Activated CD4-positive, alpha-beta T cell treated with anti-CD3 and anti-CD28 coated beads, Interleukin-2, Interleukin-6, amounts not matched to agents 100 ng/mL and 50 ng/mL, durations not matched to agents 16 hours and 8 hours (primary cell): ENCODE data around the gene TTLL12.

Experiments
- DNase-seq: peaks from one replicate; pipeline ENCODE4 v3.0.0-alpha.2; 2020

TTLL12 gene

DNA sequence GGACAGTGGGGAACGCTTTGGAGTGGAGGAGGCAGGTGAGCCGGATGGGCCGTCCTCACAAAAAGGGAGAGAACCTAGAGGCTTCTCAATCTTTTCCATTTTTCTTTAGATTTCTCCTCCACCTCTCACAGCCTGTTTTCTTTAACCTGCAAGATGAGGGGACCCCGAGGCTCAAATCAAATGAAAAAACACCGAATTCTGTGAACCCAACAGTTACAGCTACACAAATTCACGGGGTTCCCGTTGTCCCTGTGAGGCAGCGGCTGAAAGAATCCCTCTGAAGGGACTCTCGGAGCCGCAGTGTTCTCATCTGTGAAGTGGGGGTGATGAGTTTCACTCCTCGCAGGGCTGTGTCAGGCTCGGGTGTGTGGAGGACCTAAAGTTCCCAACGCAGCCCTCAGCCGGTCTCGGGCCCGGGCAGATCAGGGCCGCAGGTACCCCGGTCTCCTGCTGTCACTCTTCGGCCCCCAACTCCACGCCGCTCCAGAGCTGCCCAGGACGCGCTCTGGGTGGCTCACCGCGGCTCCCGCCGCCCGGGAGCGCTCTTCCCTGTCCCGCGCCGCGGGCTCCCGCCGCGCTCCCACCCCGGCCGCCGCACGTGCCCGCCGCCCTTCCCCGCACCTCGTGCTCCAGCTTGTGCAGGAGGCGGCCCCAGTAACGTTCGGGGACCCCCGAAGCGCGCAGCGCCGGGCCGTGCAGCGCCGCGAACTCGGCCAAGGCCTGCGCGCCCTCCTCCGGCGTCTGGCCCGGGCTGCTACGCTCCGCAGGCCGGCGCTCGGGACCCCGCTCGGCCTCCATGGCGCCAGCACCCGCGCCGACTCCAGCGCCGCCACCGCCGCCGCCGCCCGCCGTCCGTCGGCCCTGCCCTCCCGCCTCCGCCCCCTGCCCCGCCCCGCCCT is at the start of gene TTLL12:
Gene TTLL12, minus strand, starts transcription at position 863 of the 899 bp plus-strand sequence. Its CDS starts 65 bp downstream, at position 798.
- DNase-seq: peak; percentile 62

DNA sequence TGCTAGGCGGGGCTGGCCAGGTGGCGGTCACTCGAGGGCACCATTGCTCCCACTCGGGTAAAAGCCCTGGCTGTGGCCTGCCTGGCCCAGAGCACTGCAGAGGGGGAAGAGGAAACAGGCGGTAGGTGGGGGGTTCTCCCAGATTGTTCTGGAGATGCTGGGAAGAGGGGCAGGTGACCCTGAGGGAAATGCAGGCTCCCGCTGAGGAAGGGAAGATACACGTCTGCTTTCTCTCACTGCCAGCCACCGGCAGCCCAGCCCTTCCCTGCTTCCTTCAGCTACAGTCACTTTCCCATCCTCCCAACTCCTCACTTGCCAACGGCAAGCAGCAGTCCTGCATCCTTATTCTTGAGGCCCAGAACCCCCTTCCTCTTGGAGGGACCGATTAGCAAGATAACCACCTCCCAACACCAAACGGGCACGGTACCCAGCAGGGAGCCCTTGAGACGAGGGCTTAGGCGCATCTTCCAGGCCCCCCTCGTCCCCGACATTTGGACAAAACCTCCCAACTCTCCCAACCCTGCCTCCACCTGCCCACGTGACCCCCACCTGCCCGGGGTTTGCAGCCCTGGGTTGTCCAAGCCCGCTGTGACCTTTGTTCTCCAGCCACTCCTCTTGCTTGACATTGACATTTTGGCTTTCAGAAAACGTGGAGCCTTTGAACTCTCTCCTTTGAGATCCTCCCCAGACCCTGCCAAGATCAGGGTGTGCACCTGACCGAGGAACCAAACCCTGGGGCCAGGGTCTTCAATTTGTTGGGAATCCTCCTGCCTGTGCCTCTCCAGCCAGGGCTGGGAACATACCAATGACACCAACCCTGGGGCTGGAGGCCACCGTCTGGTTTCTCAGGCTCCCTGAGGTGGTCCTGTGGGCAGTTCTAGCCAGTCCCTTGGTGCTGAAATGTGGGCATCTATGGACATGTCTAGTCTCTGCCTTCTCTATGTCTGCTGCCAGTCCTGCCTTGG is 48.8 kb upstream of the TTLL12 start:
- DNase-seq: no peak

DNA sequence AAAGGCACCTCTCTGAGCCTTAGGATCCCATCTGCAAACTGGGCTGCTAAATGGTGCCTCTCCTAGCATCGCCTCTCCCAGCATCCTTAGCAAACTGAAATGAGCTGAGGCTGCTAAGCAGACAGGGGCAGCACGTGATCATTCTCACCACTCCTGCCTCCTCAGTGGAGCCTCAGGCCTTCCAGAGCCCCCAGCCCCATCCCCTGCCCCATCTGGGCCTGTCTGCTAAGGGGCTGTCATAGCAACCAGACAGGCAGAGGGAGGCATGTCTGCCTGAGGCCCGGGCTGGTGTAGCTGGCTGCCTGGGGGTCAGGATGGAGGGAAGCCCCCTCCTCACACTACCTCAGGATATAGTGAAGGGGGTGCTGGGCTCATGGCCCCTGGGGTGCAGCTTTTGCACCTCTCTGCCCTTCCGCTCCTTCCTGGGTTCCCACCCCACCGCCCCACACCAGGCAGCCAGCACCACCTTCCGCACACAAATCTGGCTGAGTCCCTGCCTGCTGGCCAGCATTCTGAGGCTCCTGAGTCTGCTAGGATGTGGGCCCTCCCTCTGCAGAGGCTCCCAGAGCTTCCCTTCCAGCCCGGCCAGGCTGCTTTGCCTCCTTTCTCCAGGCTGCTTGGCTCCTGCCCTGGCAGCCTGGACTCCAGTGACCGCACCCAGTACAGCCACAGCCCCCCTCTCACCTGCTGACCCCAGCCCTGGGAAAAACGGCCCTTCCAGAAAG is 47.5 kb upstream of the TTLL12 start:
- no peak for DNase-seq

DNA sequence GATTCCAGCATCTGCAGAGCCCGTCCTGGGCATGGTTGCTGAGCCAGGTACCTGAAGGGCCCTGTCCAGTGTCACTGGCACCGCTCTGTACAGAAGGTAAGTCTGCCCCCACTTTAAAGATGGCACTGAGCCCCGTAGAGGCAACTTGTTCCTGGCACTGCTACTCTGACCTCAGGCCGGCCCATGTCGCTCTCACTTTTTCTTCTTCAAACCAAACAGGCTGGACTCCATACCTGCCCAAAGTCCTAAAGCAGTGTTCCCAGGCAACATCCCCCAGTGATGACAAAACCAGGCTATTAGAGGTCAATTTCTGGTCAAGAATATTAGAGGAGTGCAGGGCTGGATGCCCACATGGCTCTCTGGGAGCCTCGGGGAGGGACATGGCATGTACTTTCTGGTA is 46.6 kb upstream of the TTLL12 start:
- no peak for DNase-seq

DNA sequence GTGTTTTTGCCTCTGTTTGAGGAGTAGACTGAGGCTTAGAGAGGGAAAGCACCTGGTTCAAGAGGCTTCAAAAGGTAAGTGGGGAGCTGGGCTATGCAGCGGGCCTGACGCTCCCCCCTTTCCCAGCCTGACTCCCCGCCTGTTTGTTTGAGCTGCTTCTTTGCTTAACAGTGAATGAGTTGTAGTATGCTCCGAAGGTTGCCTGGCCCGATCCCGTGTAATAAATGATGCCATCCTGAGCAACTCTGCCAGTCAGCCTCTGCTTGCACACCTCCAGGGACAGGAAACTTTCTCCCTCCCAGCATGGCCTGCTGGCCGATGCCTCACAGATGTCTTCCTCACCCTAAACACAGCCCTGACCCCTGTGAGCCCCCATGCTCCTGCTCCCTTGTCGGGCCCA is 45.5 kb upstream of the TTLL12 start:
- no peak for DNase-seq

DNA sequence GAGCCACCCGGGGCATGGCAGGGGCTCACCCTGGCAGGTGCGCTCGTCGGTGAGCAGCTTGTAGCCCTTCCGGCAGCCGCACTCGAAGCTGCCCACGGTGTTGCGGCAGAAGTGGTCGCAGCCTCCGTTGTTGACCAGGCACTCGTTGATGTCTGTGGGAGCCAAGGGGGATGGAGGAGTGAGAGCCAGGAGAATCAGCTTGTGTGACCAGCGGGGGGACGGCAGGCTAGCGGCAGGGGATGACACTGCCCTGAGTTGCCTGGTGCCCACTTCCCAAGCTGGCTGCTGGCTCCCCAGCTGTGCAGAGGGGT is 44.7 kb upstream of the TTLL12 start:
- no peak for DNase-seq

DNA sequence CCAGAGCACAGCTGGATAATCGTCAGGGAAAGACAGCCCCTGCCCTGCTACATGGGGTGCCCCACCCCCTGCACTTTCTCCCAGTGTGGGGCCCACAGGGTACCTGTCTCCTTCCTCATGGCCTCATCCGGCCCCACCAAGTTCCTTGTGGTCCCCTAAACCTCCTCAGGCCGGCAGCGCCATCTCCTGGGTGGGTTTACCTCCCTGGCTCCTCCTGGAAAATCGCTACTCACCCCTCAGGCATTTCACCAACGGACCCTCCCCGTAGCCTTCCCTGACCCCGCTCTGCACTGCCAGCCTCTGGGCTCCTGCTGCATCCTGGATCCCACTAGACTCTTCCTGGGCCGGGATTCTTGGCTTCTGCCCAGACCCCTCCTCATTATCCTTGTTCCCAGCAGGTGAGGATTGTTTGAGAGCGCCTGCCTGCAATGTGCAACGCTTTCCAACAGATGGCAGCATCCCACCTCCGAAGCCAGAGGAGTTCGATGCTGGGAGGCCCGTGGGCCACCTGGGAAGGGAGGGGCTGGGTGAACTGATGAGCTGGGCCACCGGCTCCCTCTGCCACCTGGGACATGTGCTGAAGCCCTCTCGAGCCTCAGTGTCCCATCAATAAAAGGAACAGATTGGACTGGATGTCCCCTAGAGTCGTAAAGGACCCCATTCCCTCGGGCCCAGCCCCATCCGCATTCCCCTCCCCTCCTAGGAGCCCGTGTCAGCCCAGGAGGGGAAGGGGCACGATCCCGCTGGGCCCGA is 44.2 kb upstream of the TTLL12 start:
- peak; percentile 79 for DNase-seq

DNA sequence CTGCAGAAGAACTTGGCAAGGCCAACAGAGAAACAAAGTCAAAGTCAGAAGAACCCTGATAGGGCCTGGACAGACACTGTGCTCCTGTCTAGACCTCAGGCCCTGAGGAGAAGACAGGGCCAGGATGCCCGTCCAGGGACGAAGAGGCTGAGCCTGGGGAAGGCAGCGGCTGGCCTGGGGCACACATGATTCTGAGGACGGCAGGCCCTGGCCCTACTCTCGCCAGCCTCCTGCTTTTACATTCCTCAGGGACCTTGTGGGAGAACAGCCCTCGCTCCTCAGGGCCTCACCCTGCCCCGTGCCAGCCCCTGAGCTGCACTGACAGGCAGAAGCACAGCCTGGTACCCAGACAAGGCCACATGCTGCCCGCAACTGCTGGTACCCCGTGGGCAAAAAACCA is 43.6 kb upstream of the TTLL12 start:
- no peak for DNase-seq

DNA sequence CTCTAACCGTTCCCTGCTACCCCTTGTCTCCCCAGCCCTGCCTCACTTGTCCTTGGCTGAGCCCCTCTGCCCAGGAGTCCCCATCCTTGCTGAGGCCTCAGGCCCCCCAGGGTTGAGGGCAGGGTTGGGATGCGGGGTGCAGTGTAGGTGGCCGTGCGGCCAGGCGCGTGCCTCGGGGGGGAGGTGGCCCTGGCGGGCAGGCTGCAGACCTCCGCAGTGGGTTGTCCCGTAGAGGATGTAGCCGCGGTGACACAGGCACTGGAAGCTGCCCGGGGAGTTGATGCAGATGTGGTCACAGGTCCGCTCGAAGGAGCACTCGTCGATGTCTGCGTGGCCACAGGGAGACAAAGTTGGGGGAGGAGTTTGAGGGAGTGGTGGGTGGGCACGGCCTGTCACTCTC is 41.9 kb upstream of the TTLL12 start:
- no peak for DNase-seq

DNA sequence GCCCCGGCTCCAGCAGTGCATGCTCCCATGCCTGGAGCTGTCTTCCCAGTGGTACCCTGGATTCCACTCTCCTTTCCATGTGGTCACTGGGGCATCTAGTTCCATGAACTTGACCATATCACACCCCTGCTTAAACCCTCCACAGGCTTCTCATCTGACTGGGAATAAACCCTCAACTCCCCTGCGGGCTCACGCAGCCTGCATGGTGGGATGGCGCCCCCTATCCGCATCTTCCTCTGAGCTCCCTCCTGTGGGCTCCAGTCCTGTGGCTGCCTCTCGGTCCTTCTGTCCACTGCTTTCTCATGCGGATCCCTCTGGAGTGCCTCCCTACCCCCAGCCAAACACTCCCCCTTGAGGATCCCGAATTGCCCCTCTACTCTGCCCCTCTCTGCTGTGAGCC is 41.4 kb upstream of the TTLL12 start:
- DNase-seq: peak; percentile 21

DNA sequence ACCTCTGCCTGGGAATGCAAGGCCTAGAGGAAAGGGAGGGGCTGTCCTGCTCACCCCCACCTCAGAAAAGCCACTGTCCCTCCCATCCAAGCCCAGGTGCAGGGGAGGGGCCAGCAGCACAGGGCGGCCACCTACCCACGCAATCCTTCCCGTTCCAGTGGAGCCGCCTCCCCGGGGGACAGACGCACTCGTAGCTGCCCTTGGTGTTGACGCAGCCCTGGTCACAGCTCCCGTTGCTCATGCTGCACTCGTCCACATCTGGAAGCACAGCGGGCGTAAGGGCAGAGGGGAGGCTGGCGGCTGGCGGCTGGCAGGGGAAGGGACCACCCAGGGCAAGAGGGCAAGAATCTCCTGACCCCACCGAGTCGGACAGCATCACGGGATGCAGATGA is 40.3 kb upstream of the TTLL12 start:
- no peak for DNase-seq

DNA sequence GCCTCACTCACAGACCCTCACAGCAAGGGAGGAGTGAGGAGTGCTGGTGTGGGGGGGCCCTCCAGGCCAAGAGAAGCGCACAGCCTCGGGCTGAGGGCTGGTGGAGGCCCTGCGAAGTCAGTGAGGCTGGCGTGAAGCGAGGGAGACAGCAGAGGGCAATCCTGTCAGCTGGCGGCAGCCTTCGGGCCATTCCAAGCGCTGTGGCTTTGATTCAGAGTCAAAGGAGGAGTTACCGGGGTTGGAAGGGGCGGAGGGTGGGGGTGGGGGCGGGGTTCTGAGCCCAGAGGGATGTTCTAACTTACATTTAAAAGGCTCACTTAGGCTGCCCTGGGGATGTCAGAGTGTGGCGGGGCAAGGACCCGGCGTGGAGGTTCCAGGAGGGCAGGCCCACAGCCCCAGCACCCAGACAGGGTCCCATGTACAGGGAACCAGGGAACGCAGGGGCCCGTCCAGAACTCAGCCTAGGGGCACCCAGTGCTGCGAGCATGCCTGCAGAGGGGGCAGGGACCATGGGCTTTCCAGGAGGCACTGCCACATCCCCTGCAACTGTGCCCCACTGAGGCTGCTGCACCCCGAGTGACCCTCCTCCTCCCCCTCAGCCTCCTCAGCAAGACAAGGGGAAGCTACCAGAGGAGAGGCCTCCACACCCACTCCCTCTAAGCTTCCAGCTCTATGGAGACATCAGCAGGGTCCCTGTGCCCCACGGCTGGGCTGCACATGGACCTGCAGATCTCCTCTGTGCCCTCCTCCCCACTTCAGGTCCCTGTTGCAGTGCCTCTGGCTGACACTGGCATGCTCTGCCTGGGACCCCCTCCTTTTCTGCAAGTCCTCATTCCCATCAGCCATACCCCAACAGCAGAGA is 39.7 kb upstream of the TTLL12 start:
- DNase-seq: no peak

DNA sequence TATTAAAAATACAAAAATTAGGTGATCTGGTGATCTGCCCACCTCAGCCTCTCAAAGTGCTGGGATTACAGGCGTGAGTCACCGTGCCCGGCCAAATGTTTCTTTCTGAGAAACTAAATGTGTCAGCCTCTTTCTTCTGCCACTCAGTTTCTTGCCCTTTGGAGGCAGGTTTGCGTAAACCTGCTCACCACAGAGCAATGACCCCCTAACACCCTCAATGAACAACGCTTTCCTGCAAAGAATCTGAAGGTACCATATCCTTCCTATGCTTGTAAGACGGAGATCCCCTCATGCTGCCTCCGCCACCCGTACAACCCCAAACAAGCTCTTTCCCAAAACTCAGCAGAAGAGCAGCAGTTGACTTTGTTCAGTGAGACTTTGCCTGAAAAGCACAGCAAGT is 38.7 kb upstream of the TTLL12 start:
- DNase-seq: no peak

DNA sequence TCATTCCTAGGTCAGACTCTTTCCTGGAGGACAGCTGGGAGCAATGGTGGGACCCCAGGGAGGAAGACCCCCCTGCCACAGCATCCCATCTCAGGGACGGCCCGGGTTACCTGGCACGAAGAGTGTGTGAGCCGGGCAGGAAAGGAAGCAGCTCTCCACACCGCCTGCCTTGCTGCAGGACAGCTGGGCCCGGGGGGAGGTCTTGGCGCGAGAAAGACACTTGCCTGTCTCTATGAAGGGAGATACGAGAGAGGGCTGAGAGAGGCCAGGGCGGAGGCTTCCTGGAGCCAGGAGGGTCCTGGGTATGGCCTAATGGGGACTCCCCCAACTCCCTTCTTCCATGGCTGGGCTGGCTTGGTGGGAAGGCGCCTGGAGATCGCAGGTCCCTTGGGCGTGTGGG is 36.1 kb upstream of the TTLL12 start:
- no peak for DNase-seq

DNA sequence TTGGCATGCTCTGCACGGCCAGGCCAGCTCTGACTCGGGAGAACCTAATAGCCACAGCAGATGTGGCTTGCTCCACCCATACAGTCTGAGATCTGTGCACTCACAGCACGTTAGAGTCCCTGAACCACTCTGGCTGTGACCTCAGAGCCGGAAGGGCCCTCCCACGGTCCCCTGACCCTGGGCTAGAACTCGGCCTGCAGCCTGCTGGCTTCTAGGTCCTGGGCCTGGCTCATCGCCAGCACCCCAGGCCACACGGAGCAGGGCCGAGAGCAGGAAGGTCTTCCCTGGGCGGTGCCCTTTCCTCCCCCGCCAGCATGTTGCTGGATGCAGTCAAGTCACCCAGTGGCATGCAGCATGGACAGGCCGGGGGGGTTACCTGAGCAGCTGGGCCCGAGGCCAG is 35.3 kb upstream of the TTLL12 start:
- DNase-seq: no peak

DNA sequence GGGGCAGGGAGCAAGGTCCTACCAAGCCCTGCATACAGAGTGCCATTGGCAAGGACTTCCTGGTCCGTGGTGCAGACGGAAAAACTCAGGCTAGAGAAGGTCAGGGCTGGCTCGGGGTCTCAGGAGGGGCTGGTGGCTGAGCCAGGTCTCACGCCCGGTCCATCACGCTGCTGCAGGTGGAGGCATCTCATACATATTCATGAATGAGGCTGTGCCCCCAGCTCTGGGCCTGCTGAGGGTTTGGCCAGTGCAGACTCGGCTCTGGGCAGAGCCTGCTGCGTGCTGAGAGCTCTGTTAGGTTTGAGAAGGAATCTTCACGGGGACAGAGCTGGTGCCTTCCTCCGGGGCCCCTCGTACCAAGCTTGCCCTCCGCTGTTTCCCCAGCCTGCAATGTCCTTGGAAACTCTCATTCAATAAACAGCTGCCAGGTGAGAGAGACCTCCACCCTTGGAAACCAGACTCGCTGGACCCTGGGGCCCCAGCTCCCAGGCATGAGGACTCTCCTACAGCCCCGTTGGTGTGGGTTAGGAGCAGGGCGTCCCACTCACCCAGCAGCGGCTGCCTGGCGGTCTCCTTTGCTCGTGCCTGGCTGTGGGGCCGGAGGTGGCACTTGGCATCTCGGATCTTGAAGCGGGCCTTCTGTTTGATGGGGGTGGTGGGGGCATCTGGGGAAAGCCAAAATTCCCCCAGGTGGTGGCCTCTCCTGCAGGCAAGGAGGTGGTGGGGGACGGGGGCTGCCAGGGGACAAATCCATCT is 33.9 kb upstream of the TTLL12 start:
- no peak for DNase-seq

DNA sequence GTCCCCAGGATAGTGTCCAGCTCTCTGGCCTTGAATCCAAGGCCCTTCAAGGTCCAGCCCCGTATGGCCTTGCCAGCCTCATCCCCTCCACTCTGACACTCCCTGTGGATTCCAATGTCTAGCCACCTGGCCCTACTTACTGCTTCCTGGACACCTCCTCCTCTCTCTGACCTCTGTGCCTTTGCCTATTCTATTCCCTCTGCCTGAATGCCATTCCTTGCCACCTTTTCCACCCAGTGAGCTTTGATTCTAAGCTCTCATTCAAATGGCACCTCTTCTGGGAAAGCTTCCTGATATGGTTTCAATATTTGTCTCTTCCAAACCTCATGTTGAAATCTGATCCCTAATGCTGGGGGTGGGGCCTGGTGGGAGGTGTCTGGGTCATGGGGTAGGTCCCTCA is 31.9 kb upstream of the TTLL12 start:
- DNase-seq: no peak

DNA sequence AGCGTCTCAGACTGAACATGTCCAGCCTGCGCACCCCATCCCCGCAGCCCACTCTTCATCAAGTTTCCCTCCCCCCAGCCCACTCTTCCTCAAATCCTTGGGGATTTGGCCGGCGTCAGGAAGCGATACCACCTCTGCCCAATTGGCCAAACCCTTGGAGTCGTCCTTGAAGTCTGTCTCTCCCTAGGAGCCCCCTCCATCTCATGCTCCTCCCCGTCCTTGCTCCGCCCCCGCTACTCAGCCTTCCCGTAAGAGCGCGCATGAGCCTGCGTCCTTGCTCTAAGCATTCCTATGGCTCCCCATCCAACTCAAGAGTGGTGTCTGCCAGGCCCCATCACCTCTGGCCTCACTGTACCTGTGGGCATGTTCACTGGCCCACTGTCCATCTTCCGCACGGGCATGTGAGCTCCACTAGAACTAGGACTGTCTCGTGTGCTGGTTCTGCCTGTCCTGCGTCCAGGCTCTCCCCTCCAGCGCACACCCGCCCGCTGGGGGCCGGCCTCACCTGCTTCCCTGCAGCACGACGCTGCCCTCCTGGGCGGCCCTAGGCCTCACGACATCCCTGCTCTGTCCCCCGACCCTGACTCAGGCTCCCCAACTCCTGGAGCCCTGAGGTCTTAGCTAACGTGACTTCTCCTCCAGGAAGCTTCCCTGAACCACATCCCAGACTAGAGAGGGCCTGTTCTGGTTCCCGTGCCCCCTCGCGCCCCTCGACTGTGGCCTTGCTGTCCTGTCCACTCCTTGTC is 30.5 kb upstream of the TTLL12 start:
- DNase-seq: no peak

DNA sequence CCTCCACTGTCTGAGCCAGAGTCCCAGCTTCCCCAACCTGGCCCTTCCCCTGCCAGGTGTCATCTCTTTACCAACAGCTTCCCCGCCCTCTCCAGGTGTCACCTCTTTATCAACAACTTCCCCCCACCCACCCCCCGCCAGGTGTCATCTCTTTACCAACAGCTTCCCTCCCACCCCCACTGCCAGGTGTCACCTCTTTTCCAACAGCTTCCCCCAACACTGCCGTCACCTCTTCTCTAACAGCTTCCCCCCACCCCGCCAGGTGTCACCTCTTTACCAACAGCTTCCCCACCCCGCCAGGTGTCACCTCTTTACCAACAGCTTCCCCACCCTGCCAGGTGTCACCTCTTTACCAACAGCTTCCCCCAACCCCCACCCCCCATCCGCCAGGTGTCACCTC is 29.8 kb upstream of the TTLL12 start:
- DNase-seq: no peak

DNA sequence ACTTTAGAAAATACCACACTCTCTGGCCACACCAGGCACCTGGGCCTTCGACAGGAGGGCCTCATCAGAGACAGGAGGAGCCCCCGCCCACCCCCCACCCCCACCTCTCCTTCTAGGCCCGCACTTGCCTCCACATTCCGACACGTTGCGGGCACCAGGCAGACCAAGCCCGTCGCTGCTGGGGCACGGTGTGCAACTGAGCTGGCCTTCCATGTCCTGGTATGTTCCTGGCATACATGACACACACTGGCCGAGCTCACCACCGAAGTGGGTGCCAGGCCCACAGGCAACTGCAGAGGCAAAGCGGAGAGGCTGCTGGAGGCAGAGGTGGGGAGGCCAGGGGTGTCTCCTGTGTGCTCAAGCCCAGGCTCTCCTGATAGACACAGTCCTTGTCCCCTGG is 27.0 kb upstream of the TTLL12 start:
- no peak for DNase-seq
